GM21367 (cell line): ENCODE measurements around the gene DRAXIN.

Experiments used
- ATAC-seq: cut with Tn5 transposase; IDR thresholded peaks from one replicate; pipeline ENCODE4 v1.9.1; 2021; ENCODE audit not compliant: unreplicated experiment

The DRAXIN gene

DNA sequence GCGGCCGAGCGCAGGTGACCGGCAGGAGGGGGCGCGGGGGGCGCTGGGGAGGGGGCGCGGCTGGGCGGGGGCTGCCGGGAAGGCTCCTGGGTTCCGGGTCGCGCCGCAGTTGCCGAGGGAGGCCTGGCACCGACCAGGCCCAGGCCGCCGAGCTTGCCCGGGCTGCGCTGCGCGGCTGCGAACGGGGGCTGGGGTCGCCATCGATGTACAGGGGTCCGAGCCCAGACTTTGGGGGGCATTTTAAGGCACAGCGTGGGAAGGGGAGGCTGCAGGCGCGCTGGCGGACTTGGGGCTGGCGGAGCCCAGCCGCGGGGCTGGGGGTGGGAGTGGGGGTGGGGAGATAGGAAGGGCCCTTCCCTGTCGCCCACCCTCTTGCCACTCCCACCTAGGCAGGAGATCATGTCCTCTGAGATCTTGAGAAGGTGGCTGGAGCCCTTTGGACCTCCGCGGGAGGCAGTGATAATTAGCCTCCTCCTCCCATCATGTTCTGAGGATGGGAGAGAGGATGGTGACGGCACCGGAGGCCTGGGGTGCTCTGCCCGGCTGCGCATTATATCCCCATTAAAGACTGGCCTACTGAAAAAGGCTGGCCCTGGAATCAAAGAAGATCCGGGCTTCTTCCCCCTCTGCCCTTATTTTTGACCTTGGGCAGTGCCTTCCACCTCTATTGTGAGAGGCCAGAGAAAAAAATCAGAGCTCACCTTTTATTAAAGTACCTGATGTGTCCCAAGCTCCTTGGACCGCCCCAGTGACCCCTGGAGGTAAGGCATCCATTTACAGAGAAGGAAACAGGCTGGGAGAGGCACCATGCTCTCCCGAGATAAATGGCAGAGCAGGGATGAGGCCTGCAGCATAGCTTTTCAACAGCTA is 36.3 kb upstream of the DRAXIN start:
- ATAC-seq, result no peak

DNA sequence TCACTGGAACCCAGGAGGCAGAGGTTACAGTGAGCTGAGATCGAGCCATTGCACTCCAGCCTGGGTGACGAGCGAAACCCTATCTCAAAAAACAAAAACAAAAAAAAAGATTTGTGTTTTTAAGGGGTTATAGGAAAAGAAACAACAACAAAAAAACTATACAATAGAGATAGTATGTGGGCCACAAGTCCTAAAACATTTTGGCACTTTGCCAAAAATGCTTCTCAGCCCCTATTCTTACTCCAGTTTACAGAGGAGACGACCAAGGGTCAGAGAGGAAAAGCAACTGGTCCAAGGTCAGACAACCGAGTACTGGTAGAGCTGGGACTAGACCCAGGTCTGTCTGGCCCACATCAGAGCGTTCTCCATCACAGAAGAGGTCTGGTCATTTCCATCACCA is 33.9 kb upstream of the DRAXIN start:
- no peak for ATAC-seq

DNA sequence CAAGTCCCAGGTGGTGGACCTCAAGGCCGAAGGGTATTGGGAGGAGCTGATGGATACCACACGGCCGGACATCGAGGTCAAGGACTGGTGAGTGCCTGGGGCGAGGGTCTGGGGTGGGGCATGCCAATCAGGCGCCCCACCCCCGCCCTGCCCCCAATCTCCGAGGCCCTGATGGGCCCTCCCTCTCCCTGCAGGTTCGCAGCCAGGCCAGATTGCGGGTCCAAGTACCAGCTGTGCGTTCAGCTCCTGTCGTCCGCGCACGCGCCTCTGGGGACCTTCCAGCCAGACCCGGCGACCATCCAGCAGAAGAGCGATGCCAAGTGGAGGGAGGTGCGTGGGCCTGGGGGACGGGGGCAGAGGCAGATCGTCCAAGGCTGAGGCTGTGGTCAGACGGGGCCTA is 33.0 kb upstream of the DRAXIN start:
- ATAC-seq, result no peak

DNA sequence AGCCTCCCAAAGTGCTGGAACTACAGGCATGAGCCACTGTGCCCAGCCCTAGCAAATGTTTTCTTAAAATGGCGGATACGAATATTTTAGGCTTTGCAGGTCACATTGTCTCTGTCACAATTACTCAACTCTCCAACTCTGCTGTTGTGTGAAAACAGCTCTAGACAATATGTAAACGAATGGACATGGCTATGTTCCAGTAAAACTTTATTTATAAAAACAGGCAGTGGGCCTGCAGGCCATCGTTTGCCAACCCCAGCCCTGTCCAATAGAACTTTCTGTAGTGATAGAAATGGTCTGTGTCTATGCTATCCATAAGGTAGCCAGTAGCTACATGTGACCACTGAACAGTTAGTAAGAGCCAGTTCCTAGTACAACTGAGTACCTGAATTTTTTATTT is 31.8 kb upstream of the DRAXIN start:
- ATAC-seq, result no peak

DNA sequence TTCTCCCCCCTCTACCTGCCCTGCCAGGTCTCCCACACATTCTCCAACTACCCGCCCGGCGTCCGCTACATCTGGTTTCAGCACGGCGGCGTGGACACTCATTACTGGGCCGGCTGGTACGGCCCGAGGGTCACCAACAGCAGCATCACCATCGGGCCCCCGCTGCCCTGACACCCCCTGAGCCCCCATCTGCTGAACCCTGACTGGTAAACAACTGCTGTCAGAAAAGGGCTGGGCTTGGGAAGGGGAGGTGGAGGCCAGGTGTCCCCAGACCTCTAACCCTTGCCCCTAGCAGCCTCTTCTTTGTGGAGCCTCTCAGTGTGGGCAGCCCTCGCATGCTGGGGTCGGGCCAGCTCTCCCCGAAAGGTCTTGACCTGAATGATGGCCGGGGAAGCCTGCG is 30.4 kb upstream of the DRAXIN start:
- no peak for ATAC-seq

DNA sequence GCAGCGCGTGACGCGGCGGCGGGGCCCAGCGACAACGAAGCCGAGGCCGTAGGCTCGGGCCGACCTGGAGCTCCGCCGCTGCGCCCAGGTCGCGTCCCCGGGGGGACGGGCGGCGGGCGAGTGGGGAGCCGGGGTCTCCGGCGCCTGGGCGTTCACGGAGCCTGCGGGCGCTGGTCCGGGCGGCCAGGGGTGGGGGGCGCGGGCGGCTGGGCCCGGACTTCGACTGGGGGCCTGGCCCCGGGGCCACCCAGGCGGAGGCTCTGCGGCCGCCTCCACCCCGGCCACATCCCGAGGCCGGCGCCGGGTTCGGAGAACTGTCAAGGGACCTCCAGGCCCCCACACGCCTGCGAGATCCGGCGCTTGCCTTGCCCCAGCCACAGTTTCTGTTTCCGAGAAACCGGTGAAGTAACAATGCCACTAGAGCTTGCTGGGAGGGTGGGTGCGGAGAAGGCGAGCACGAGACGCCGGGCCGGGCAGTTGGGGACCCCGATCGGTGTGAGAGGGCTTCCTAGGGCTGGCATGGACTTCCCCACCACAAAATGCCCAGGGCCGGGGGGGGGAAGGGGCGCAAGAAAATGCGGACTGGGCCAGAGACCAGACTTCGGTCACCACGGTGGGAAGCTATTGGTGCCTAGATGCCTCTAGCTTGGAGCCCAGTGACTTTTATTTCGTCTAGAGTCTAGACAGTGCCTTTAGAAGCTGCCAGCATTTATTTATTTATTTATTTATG is 27.0 kb upstream of the DRAXIN start:
- ATAC-seq, result peak; percentile 35

DNA sequence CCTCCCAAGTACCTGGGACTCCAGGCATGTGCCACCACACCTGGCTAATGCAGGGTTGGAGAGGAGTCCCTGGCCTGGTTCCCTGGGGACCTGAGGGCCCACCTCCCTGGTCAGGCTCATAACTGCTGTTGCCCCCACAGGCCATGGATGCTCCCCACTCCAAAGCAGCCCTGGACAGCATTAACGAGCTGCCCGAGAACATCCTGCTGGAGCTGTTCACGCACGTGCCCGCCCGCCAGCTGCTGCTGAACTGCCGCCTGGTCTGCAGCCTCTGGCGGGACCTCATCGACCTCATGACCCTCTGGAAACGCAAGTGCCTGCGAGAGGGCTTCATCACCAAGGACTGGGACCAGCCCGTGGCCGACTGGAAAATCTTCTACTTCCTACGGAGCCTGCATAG is 23.0 kb upstream of the DRAXIN start:
- ATAC-seq, result no peak

DNA sequence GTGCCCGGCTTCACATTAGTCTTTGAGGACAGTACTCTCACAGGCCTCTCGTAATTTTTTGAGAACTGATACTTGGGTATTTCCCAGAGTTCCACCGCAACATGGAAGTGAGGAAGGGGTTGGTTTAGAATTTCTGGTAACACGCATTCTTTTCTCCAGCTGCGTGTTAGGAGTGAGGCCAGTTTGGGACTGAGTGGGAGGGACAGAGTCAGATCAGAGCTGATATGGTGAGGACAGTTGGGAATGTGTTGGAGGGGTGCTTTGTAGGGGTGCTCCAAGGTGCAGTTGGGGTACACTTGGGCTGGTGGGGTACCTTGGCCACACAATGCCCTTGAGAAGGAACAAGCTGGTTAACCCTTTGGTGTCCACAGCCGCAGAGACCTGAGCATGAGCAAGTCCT is 20.8 kb upstream of the DRAXIN start:
- no peak for ATAC-seq

DNA sequence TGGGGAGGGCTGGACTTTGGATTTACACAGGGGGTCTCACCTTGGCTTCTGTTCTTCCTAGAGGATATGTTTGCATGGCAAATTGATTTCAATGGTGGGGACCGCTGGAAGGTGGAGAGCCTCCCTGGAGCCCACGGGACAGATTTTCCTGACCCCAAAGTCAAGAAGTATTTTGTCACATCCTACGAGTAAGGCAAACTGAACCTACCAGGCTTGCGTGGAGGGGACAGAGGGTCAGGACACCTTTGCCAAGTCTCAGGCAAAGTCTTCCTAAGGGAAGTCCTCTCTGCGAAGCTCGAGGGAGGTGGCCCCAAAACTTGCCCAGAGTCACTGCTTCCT is 20.3 kb upstream of the DRAXIN start:
- ATAC-seq, result no peak

DNA sequence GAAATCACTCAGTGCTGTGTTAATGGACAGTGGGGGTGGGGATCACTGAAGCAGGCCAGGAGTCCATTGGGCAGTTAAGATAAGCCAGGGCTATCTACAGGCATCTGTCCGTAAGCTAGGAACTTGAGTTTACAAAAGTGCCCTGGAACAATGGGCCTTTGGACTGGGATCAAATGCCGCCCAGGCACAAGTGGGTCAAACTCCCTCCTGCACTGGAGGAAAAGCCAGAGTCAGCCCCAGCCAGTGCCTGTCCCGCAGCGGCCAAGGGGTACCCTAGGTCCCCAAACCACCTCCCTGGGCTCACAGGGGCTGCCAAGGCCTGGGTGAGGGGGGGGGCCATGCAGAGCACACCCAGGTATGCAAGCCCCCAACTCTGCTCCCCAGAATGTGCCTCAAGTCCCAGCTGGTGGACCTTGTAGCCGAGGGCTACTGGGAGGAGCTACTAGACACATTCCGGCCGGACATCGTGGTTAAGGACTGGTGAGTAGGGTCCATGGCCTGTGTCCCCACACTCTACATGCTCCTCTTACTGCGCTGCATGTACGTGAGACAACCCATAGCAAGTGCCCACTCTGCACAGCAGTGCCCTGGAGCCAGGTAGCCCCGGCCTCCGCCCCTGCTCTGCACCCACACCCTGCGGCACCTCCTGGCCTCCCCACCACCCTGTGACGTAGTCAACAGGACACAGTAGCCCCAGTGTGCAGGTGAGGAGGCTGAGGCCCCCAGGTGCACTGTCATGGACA is 19.8 kb upstream of the DRAXIN start:
- ATAC-seq, result no peak

DNA sequence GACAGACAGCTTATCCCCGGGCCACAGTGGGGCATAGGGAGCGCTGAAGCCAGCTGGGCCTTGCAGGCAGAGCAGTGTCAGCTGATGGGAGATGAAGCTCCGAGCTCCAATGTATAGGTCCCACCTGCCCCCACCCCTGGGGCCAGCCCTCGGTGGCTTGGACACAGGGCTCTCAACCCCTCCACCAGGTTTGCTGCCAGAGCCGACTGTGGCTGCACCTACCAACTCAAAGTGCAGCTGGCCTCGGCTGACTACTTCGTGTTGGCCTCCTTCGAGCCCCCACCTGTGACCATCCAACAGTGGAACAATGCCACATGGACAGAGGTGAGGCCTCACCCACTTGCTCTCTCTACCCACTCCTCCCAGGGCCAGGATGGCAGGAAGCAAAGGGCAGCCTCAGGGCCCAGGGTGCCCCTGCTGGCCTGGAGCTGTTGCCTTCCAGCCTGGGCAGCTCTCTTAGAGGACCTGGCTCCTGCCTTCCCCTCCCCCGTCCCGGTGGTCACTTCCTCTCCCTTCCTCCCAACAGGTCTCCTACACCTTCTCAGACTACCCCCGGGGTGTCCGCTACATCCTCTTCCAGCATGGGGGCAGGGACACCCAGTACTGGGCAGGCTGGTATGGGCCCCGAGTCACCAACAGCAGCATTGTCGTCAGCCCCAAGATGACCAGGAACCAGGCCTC is 18.3 kb upstream of the DRAXIN start:
- no peak for ATAC-seq

DNA sequence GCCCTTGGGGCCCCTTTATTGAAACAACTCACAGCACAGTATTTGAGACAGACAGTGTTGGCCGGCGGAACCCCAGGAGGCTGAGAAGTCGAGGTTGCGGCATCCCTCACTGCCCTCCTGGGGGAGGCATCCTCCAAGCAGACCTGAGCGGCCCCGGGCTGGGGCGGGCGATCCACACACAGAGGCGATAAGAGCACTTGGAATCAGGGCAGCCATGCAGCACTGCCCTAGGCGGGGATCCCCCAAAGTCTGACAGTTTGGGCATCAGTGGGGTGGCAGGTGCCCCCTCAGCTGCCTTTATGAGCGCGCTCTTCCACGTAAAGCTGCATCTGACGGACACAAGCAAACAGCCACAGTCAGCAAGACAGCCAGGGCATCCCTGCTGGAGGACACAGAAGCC is 17.0 kb upstream of the DRAXIN start:
- no peak for ATAC-seq

DNA sequence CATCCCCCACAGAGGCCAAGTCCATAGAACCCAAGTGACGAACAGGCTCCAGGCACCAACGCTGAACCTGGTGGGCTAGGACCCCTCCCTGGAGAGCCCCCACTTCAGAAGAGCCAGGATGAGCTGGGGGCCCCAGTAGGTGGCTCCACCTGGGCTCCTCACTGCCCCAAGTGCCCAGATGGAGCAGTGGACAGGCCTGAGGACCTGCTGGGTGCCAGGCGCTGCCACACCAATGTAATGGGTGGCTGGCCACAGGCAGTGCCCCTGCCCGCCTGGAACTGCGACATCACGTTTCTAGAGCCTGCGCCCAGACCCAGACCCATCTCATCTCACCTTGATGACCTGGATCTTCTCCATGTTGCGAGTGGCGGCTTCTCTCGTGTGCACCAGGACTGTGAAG is 16.2 kb upstream of the DRAXIN start:
- no peak for ATAC-seq

DNA sequence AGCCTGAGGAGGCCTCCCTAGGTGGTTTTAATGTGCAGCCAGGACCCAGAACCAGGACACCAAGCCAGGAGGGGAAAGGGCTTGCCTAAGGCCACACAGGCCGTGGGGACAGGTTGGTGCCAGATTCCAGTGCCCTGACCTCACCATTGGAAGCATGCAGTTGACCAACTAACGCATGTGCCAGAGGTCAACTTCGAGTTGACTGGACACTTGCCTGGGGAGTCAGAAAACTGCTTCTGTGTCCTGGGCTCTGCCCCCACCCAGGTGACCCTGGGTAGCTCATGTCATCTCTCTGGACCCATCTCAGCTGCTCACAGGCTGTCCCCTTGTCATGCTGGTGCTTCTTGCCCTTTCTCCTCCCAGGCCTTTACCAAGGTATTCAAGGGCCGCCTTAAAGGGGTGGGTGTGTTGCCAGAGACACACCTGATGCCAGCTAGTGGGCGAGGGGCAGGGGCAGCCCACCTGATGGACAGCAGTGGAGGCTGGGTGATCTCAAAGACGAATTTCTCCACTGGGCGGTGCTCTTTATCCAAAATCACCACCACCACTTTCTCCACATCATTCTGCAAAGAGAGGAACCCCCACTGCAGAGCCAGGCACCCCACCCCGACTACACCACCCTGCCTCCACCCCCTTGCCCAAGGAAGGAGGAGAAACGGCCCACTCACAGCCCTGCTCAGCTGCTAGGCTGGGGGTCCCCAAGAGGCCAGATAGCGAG is 15.0 kb upstream of the DRAXIN start:
- ATAC-seq, result no peak

DNA sequence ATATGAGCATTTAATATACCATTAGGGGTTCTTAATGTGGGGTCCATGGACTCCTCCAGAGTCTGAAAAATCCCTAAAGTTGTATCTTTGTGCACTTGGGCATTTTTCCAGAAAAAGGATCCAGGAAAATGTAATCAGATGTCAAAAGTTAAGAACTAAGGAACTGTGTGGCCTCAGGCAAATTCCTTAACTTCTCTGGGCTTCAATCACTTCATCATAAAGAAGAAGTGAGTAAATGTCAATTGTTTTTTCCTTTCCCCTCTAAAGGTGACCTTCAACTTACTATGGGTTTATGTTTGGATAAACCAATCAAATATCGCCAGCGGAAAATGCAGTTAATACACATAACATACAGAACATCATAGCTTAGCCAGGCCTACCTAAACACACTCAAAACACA is 13.1 kb upstream of the DRAXIN start:
- no peak for ATAC-seq

DNA sequence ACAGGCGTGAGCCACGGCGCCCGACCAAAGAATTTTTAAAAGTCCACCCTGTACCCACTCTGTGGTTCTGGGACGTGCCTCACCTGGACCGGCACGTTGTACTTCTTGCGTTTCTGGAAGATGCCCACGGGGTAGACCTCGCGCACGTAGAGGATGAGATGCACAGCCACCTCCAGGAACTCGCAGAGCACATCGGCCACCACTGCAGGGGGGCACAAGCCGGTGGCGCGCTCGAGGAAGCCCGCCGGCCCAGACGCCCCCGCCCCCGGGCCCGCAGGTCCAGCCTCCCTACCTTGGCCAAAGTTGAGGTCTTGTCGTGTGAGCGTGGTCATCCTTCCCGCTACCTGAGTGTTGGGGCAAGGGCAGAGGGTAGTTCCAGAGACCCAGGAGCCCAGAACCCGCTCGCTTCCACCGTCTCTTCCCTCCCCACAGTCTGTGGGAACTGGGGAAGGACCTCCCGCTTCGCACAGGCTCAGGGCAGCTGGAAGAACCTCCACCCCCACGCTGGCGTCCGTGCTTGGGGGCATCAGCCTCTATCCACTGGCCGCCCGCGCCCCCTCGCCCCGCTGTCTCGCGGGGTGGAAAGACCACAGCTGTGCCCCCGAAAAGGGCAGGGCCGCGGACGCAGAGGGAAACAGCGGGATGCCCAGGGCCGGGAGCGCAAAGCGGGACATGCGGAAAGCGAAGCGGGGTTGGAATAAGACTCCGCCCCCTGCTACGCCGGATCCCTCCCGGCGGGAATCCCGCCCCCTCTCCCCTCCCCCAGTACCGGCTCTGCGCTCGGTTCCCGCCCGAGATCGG is 11.0 kb upstream of the DRAXIN start:
- no peak for ATAC-seq

DNA sequence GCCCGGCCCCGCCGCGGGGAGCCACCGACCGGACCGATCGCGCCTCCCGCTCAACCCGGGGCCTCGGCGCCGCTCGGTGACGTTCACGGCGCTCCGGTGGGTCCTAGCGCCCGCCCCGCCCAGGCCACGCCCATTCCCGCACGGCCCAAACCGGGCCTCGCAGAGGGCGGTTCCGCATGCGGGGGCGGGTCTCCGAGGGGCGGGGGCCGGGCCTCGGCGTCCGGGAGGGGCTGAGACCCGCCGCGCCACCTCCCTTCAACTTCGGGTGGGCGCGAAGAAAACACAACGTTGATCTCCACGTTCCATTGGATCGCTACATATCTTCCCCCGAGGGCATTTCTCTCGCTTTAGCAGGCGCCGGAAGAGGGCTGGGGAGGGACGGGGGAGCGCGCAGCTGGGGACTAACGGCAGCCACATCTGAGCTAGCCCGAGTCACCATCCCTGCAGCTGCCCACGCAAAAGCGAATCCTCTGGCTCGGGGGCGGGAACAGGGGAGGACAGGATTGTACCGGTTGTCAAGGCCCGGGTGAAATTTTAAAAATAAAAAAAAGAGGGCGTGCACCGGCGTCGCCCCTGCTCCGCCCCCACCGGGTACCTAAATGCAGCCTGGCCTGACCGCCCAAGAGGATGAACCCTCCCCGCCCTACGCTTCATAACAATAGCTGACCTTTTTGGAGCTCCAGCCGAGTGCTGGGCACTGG is 10.3 kb upstream of the DRAXIN start, which contains the start of gene MAD2L2:
Gene MAD2L2, minus strand, starts transcription at position 78 of the 701 bp plus-strand sequence. CDS start 547 bp downstream, outside the sequence.
- peak; percentile 75 for ATAC-seq

DNA sequence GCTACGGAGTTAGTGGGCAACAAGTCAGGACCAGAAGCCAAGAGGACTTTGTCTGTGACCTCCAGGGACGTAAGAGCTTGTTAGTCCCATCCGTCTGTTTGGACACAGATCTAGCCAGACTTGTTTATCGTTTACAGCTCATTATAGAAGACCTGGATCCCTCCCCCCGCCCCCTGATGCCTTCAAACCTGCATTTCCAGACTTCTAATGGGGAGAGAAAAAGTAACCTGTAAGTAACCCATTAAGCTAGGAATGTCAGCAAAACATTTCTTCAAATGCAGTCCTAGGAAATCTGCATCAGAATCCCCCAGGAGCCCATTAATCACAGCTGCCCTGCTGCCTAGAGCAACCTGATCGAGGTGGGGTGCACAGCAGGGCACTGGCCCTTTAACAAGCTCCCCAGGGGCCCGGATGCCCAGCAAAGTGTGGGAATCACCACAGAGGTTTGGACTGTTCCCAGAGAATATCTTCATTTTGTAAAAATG is 9.2 kb upstream of the DRAXIN start:
- no peak for ATAC-seq

DNA sequence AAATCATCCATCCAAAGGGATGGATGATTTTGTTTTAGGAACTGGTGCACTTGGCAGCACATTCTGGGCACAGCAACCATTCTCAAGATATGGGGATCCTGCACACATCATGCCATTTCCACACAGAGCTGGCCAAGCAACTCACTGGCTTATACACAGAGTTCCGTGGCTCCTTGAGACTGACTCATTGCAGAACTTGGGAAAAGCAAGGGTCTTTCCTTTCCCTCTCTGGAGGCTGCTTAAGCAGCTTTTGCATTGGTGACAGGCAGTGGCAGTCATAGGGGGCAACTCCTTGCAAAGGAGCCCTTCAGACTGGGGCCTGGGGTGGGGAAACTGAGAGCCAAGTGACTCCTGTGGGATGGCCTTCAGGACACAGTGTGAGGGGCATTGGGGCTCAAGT is 8.7 kb upstream of the DRAXIN start:
- ATAC-seq, result no peak
